ENCODE results near the gene FOXJ2.

The FOXJ2 gene

DNA sequence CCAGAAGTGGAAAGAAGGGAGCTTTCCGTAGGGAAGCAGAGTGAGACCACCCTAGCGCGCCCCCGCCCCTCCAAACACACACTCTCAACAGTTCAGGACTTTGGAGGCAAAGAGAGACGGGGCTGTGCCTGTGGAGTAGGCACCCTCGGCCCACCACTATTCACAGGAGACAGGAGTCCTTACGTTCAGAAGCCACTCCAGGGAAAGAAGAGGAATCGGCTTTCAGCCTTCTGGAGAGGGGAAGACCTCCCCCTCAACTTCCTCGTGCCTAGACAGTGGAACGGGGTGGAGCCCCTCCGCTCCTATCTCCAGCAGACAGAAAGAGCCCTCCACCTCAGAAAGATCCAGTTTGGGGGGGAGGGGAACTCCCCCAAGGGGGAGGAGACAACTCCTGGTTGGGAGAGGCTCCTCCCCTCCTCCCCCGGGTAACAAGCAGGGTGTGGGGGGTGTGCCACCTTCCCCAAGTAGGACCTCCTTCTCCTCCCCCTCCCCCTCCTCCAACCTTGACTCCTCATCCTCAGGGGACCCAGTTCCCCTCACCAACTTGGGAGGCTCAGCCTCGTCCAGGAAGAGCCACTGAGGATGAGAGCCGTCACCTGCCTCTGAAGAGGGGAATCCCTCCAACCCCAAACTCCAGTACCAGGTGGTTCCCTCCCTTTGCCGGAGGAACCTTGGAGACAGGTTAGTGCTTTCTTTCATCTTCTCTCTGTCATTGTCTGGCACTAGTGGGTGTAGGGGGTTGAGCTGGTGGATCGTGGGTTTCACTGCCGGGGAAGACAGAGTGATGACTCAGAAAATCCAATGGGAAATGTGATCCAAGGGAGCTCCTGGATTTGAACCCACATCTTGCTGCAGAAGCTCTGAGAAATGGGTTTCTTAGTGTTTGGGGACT is 883 bp downstream of the FOXJ2 start:
- DNase-seq (ENCODE audit: insufficient read length): peak; percentile 59
- TF ChIP-seq POLR2AphosphoS5 (IDR thresholded peaks at IDR 0.05; ENCODE audit: low read depth, low read length) (no peak), POLR2A (IDR thresholded peaks at IDR 0.05; ENCODE audit: low read depth, low read length) (no peak), TAF1 (IDR thresholded peaks at IDR 0.05; ENCODE audit: borderline replicate concordance, low read depth, low read length) (no peak)
- FAIRE-seq: peak; percentile 67

GRCh38 chr12:8034802-8035201 is 2.3 kb downstream of the FOXJ2 start:
- TF ChIP-seq POLR2A (IDR thresholded peaks at IDR 0.05; ENCODE audit: low read depth, low read length) (no peak), TAF1 (IDR thresholded peaks at IDR 0.05; ENCODE audit: borderline replicate concordance, low read depth, low read length) (no peak), POLR2AphosphoS5 (IDR thresholded peaks at IDR 0.05; ENCODE audit: low read depth, low read length) (no peak)
- no peak for DNase-seq (ENCODE audit: insufficient read length)
- no peak for FAIRE-seq

DNA sequence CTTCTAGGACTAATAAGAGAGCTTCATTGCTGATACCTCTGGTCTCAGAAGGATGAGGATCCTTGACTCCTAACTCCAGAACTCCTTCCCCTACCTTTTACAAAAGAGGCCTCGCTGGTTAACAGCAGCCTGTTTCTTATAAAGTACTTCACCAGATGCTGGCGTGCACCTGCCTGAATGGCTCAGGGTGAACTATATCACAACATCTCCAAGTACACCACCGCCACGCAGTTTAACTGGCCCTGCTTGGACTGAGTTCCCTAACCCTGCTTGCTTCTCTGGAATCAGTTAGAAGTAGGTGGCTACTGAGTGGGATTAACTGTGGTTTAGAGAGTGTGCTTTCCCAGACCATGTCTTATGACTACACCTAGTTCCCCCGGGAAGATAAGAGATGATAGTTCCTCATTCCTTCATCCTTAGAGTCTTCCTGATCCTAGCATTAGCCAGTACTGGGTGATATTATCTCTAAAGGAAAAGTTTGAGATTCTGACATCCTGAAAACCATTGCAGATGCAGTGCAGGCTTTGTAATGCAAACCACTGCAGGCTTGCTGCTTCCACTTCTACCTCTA is 3.0 kb downstream of the FOXJ2 start:
- no peak for TF ChIP-seq TAF1 (IDR thresholded peaks at IDR 0.05; ENCODE audit: borderline replicate concordance, low read depth, low read length)
- no peak for TF ChIP-seq POLR2AphosphoS5 (IDR thresholded peaks at IDR 0.05; ENCODE audit: low read depth, low read length)
- no peak for TF ChIP-seq POLR2A (IDR thresholded peaks at IDR 0.05; ENCODE audit: low read depth, low read length)
- FAIRE-seq (no peak), DNase-seq (ENCODE audit: insufficient read length) (no peak)

DNA sequence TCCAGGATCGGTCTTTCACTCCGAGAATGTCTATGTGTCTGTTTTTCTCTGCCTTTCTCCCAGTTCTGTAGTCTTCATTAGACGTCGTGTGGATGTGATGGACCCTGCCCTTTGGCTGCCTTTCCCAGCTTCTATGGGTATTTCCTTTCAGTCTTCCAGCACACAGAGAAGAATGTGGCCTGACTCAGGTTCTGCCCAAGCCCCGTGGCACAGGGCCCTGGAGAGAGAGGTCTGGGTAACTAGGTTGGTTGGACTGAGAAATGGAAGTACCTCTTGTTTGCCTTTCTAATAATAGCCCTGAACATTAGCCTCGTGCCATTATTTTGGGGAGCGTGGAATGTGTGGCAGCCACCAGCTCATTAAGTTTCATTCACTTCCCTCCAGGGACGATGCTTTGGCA is 3.8 kb downstream of the FOXJ2 start:
- no peak for DNase-seq (ENCODE audit: insufficient read length)
- no peak for FAIRE-seq
- TF ChIP-seq POLR2AphosphoS5 (IDR thresholded peaks at IDR 0.05; ENCODE audit: low read depth, low read length): no peak
- TF ChIP-seq TAF1 (IDR thresholded peaks at IDR 0.05; ENCODE audit: borderline replicate concordance, low read depth, low read length): no peak
- no peak for TF ChIP-seq POLR2A (IDR thresholded peaks at IDR 0.05; ENCODE audit: low read depth, low read length)

- FAIRE-seq: peak; percentile 48
- peak; percentile 28 for DNase-seq (ENCODE audit: insufficient read length)
- TF ChIP-seq POLR2A (IDR thresholded peaks at IDR 0.05; ENCODE audit: low read depth, low read length): no peak
- no peak for TF ChIP-seq POLR2AphosphoS5 (IDR thresholded peaks at IDR 0.05; ENCODE audit: low read depth, low read length)
- no peak for TF ChIP-seq TAF1 (IDR thresholded peaks at IDR 0.05; ENCODE audit: borderline replicate concordance, low read depth, low read length)
Measured at GRCh38 chr12:8037046-8037663, 4.6 kb downstream of the FOXJ2 start.

DNA sequence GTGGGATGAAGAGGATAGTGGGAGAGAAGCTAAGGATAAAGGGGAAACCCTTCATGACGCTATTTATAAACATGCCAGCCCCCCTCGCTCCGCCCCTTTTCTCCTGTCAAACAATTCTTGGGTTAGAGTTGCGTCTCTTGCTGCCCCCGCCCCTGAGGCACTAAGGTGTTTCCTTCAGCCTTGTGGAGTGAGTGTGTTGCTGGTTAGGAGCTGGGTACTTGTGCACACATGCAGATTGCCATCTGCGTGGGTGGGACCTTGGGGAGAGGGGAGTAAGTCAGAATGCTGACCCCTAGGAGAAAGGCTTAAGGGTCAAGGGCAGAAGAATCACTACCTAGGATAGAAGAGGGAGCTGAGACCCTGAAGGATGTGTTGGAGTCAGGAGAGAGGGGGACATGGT is 5.4 kb downstream of the FOXJ2 start:
- FAIRE-seq: no peak
- TF ChIP-seq POLR2A (IDR thresholded peaks at IDR 0.05; ENCODE audit: low read depth, low read length): no peak
- TF ChIP-seq POLR2AphosphoS5 (IDR thresholded peaks at IDR 0.05; ENCODE audit: low read depth, low read length): no peak
- DNase-seq (ENCODE audit: insufficient read length): no peak

DNA sequence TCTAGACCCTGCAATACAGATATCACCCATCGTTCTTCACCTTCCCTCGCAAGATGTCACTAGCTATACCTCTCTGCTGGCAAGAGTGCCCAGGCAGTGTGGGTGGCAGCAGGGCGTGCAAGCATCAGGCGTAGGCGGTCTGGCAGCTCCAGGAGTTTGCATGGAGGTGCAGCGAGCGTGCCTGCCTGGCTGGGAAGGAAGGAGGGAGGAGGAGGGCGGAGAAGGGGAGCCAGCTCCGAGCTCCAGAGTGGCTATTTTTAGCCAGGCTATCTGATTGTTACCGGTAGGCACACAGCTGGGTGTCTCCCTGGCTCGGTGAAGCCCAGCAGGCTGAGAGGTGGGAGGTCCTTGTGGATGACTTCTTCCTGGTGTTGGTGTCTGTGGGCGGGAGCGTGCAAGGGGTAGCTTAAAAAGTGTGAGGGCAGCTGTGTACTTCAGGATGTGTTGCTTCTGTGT is 6.2 kb downstream of the FOXJ2 start:
- no peak for FAIRE-seq
- DNase-seq (ENCODE audit: insufficient read length): no peak
- TF ChIP-seq TAF1 (IDR thresholded peaks at IDR 0.05; ENCODE audit: borderline replicate concordance, low read depth, low read length) (no peak), POLR2A (IDR thresholded peaks at IDR 0.05; ENCODE audit: low read depth, low read length) (no peak), POLR2AphosphoS5 (IDR thresholded peaks at IDR 0.05; ENCODE audit: low read depth, low read length) (no peak)

GRCh38 chr12:8040791-8041190 is 8.3 kb downstream of the FOXJ2 start:
- no peak for FAIRE-seq
- DNase-seq (ENCODE audit: insufficient read length): no peak
- TF ChIP-seq TAF1 (IDR thresholded peaks at IDR 0.05; ENCODE audit: borderline replicate concordance, low read depth, low read length) (no peak), POLR2AphosphoS5 (IDR thresholded peaks at IDR 0.05; ENCODE audit: low read depth, low read length) (no peak), POLR2A (IDR thresholded peaks at IDR 0.05; ENCODE audit: low read depth, low read length) (no peak)

- FAIRE-seq (peak; percentile 48), DNase-seq (ENCODE audit: insufficient read length) (peak; percentile 56)
- TF ChIP-seq TAF1 (IDR thresholded peaks at IDR 0.05; ENCODE audit: borderline replicate concordance, low read depth, low read length) (no peak), POLR2AphosphoS5 (IDR thresholded peaks at IDR 0.05; ENCODE audit: low read depth, low read length) (no peak), POLR2A (IDR thresholded peaks at IDR 0.05; ENCODE audit: low read depth, low read length) (no peak)
Measured at GRCh38 chr12:8045952-8046944, 13.7 kb downstream of the FOXJ2 start.

DNA sequence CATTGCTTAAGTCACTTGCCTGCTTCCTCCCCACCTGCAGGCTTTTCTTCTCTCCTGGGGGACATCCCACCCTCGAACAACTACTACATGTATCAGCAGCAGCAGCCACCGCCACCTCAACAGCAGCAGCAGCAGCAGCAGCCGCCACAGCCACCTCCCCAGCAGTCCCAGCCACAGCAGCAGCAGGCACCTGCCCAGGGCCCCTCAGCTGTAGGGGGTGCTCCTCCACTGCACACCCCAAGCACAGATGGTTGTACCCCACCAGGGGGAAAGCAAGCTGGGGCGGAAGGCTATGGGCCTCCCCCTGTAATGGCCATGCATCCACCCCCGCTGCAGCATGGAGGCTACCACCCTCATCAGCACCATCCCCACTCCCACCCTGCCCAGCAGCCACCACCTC is 15.3 kb downstream of the FOXJ2 start:
- no peak for FAIRE-seq
- TF ChIP-seq POLR2AphosphoS5 (IDR thresholded peaks at IDR 0.05; ENCODE audit: low read depth, low read length) (no peak), TAF1 (IDR thresholded peaks at IDR 0.05; ENCODE audit: borderline replicate concordance, low read depth, low read length) (no peak), POLR2A (IDR thresholded peaks at IDR 0.05; ENCODE audit: low read depth, low read length) (no peak)
- DNase-seq (ENCODE audit: insufficient read length): no peak

DNA sequence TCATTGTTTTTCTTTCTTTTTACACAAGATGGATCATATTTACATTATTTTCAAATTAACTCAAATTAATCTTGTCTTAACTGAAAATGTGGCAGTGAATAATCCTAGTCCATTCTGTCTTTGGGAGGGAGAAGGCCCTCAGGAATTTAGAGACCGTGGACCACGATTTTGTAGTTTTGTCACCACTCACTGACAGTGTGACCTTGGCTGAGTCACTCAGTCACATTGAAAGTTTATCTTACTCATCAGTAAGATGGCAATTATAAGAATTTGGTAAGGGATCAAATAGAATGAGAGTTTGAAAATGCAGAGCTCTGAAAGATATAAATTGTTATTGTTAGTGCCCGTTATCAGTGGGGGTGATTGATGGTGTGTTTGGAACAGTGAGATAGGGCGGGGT is 16.4 kb downstream of the FOXJ2 start:
- FAIRE-seq: no peak
- DNase-seq (ENCODE audit: insufficient read length): no peak
- TF ChIP-seq TAF1 (IDR thresholded peaks at IDR 0.05; ENCODE audit: borderline replicate concordance, low read depth, low read length) (no peak), POLR2AphosphoS5 (IDR thresholded peaks at IDR 0.05; ENCODE audit: low read depth, low read length) (no peak), POLR2A (IDR thresholded peaks at IDR 0.05; ENCODE audit: low read depth, low read length) (no peak)
